HPDE6-E6E7 (cell line): Measurements from ENCODE around the gene CCDC34.

Experiments
- DNase-seq: peaks from one replicate; pipeline ENCODE4 v3.0.0; 2011; ENCODE audit warnings: missing footprints; ENCODE audit errors: extremely low spot score

Gene CCDC34, protein sequence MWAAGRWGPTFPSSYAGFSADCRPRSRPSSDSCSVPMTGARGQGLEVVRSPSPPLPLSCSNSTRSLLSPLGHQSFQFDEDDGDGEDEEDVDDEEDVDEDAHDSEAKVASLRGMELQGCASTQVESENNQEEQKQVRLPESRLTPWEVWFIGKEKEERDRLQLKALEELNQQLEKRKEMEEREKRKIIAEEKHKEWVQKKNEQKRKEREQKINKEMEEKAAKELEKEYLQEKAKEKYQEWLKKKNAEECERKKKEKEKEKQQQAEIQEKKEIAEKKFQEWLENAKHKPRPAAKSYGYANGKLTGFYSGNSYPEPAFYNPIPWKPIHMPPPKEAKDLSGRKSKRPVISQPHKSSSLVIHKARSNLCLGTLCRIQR

GRCh38 chr11:27362749-27363575, at the start of gene CCDC34:
Gene CCDC34 (minus strand): TSS chr11:27363215. CDS start chr11:27363194, 21 bp downstream.
- DNase-seq, result peak; percentile 77

GRCh38 chr11:27412192-27412691, 49.2 kb upstream of the CCDC34 start:
- DNase-seq, result no peak

DNA sequence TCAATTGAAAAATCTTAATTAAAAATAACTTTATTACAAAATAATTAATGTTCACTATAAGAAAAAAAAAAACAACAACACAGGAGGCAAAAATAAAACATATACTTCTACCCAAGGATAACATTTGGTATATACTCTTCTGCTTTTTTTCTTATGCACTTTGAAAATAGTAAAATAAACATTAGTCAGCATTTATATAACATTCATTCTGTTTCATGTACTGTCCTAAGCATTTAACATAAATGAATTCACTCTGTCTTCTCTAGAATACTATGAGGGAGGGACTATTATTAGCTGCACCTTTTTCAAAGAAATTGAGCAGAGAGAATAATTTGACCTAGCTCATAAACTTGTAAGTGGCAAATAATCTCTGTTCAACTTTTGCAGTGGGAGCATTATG, 48.3 kb upstream of the CCDC34 start:
- no peak for DNase-seq

- DNase-seq, result no peak
Measured at GRCh38 chr11:27410272-27410671, 47.3 kb upstream of the CCDC34 start.

GRCh38 chr11:27409742-27410141, 46.7 kb upstream of the CCDC34 start:
- DNase-seq, result no peak

DNA sequence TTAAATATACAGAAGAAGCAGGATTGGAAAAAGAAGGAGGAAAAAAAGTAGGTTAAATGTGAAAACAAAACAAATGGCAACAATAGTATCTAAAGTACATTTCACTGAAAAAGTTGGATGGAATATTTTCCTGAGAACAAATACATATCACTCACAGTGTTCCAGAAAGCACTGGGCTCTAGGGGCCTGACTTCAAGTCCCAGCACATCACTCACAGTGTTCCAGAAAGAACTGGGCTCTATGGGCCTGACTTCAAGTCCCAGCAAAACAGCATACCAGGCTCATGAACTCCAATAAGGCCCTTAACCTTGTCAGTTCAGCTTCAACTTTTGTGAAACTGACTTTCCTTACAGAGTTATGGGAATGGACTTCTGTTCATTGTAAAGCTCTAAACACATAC, 46.0 kb upstream of the CCDC34 start:
- no peak for DNase-seq

- no peak for DNase-seq
Measured at GRCh38 chr11:27408246-27408800, 45.3 kb upstream of the CCDC34 start.

GRCh38 chr11:27406498-27407354, 43.7 kb upstream of the CCDC34 start:
- DNase-seq, result no peak

DNA sequence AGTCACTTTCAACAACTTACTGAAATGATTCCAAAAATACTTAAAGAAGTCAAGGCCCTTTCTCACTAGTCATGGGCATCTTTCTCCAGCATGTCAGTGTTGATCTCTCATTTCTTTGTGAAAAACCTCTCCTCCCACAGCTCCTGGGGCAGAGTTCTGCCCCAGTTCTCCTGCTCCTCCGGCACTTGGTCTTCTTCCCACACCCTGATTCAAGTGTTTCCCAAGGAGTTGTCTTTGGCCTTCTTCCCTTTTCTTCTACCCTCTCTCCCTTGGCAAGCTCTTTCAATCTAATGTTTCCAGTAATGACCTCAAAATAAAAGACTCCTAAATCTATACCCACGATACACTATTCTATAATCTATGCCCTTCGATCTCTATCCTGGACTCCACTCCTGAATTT, 42.1 kb upstream of the CCDC34 start:
- DNase-seq, result no peak

GRCh38 chr11:27404427-27404826, 41.4 kb upstream of the CCDC34 start:
- no peak for DNase-seq

- DNase-seq, result no peak
Measured at GRCh38 chr11:27403195-27403594, 40.2 kb upstream of the CCDC34 start.

DNA sequence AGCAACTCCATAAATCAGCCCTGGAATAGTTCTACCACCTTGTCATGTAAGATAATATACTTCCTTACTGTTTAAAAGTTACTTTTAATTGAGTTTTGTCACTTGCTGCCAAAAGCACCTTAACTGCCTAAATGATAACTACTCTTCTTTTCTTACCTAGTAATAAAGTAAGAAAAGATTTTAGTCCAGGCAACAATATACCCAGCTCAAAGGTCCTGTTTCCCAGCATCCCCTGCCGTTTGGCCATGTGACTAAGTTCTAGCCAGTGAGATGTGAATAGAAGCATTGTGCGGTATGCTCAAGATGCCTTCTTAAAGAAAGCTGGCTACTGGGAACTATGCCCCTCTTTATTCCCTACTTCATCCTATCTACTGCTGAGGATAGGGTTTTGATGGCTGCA, 39.4 kb upstream of the CCDC34 start:
- no peak for DNase-seq

DNA sequence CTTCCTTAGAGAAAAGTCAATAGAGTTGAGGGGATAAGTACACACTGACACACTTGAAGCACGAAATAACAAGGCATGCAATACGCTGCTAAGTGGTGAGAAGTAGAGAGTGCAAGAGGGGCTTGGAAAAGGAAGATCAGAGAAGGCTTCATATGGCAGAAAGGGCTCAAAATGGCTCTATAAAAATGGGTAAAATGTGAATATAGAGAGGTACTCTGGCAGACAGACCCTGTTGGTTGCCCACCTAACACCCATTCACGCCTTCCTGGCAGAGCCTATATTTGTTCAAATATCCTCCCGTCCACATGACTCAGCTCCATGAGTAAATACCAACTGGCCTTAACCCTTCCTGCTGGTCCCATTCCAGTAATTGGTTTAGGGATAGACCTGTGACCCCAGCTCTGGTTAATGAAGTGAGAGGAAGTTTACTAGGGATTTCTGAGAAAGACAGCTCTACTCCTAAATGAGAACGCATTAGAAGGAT, 38.9 kb upstream of the CCDC34 start:
- no peak for DNase-seq

DNA sequence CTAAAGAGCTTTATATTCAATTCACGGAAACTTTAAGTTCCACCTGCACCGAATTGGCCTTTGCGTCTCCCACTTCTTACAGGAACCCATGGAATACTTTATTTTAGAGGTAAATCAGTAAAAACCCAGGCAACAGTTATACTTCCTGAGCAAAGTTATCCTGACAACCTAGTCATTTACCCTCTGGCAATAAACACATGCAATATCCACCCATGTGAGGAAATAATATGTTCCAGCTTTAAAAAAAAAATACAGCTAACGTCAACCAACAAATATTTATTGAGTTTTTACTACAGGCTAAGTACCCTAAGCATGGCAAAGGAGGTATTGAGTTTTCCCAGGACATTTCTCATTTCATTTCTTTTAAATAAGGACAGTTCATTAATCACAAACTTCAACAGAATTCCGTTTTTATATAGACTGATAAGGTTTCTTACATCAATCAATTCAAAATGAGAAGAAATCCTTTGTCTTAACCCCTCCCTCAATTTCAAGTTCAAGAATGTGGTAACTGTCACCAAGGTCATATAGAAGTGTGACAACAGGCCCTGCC, 38.3 kb upstream of the CCDC34 start:
- no peak for DNase-seq

DNA sequence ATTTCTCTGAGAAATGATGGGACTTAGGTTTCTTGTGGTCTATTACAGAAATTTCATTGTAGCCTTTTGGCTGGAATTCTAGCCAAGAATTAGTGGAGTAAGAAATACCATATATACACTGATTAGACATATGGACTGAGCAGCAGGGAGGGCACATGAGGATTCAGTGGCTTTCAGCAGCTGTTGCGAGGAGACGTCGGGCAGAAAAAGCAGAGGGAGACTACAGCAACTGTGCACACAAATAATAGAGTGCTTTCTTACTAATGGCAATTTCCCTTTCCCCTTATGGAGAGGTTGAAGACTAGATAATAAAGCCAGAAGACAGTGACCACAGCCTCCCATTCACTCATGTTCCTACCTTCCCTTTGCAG, 35.4 kb upstream of the CCDC34 start:
- DNase-seq, result no peak

DNA sequence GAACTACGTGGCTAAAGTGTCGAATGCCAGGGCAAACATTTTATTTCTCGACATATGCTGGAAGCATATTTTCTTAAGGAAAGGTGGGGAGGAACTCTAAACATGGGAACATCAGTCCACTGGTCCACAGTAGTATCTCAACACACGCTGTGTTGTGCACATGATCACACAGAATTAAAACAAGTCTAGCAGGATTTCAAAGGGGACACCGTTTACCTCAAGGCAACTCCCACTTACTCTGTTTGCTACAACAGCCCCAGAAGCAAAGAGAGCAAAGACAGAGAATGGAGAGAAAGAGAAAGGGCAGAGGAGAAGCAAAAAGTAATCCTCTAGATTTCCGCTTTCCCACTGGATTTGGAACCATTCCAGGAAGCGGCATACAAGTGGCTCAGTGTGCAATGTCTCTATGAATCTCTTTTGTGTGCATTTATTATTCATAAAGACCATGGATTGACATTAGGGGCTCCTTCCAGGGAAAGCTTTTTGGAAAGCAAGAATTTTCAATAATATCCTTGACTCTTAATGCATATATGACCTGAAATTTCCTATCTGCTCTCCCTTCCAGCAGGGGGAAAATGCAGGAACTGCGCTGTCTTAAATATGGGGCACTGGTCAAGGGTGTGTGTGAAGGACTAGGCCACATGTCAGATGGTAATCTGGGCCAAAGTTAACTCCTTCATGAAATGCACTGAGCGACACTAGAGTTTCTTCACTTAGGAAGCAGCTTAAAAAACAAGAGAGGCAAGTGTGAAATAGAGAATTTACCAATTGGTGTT, 34.8 kb upstream of the CCDC34 start:
- DNase-seq, result no peak

GRCh38 chr11:27396259-27396839, 33.3 kb upstream of the CCDC34 start:
- no peak for DNase-seq

- DNase-seq, result no peak
Measured at GRCh38 chr11:27395556-27396258, 32.7 kb upstream of the CCDC34 start.

GRCh38 chr11:27394781-27395228, 31.8 kb upstream of the CCDC34 start:
- DNase-seq, result no peak
